GM19395 (cell line): ENCODE results near the gene CCDC138.

Experiments
- ATAC-seq: cut with Tn5 transposase; IDR thresholded peaks from one replicate; pipeline ENCODE4 v1.9.1; 2021; ENCODE audit warnings: mild to moderate bottlenecking, moderate library complexity; ENCODE audit not compliant: unreplicated experiment

The CCDC138 gene

GRCh38 chr2:108825736-108826135 lies 39.2 kb downstream of the CCDC138 start:
- ATAC-seq = no peak

GRCh38 chr2:108829578-108830310 lies 43.2 kb downstream of the CCDC138 start:
- ATAC-seq = no peak

- ATAC-seq = no peak
Observed at GRCh38 chr2:108833219-108833618, 46.6 kb downstream of the CCDC138 start.

- no peak for ATAC-seq
Observed at GRCh38 chr2:108834620-108835019, 48.0 kb downstream of the CCDC138 start.

GRCh38 chr2:108835040-108835439 lies 48.5 kb downstream of the CCDC138 start:
- ATAC-seq = peak; percentile 65

GRCh38 chr2:108837198-108837597 lies 50.6 kb downstream of the CCDC138 start:
- no peak for ATAC-seq

- ATAC-seq = no peak
Observed at GRCh38 chr2:108841506-108841905, 54.9 kb downstream of the CCDC138 start.

GRCh38 chr2:108845923-108846322 lies 59.4 kb downstream of the CCDC138 start:
- ATAC-seq = no peak

GRCh38 chr2:108847000-108847399 lies 60.4 kb downstream of the CCDC138 start:
- no peak for ATAC-seq

GRCh38 chr2:108852375-108852774 lies 65.8 kb downstream of the CCDC138 start:
- no peak for ATAC-seq

GRCh38 chr2:108853421-108853820 lies 66.8 kb downstream of the CCDC138 start:
- no peak for ATAC-seq

- no peak for ATAC-seq
Observed at GRCh38 chr2:108854484-108854883, 67.9 kb downstream of the CCDC138 start.

GRCh38 chr2:108855194-108855593 lies 68.6 kb downstream of the CCDC138 start:
- ATAC-seq = no peak

GRCh38 chr2:108858894-108859293 lies 72.3 kb downstream of the CCDC138 start:
- ATAC-seq = no peak

- no peak for ATAC-seq
Observed at GRCh38 chr2:108866041-108866440, 79.5 kb downstream of the CCDC138 start.

- no peak for ATAC-seq
Observed at GRCh38 chr2:108868911-108869310, 82.3 kb downstream of the CCDC138 start.

GRCh38 chr2:108869542-108869941 lies 83.0 kb downstream of the CCDC138 start:
- ATAC-seq = no peak

GRCh38 chr2:108870069-108870644 lies 83.6 kb downstream of the CCDC138 start:
- ATAC-seq = no peak

GRCh38 chr2:108877506-108877905 lies 90.9 kb downstream of the CCDC138 start:
- no peak for ATAC-seq

- ATAC-seq = no peak
Observed at GRCh38 chr2:108878276-108878675, 91.7 kb downstream of the CCDC138 start.

- ATAC-seq = no peak
Observed at GRCh38 chr2:108884619-108885018, 98.0 kb downstream of the CCDC138 start.

GRCh38 chr2:108889907-108890306 lies 103.3 kb downstream of the CCDC138 start:
- ATAC-seq = no peak

GRCh38 chr2:108893277-108893676 lies 106.7 kb downstream of the CCDC138 start:
- ATAC-seq = no peak
